Stimulated activated CD8-positive, alpha-beta memory T cell treated with anti-CD3 and anti-CD28 coated beads, Interleukin-15, amount 100 ng/mL, for 4 hours (primary cell): ENCODE measurements around the gene LDLRAD3.

Experiments used
- DNase-seq, 2 donors: peaks; one replicate each; pipeline ENCODE4 v3.0.0-alpha.2; 2020; ENCODE audit warnings: low read depth in 2 of 2

LDLRAD3 gene

DNA sequence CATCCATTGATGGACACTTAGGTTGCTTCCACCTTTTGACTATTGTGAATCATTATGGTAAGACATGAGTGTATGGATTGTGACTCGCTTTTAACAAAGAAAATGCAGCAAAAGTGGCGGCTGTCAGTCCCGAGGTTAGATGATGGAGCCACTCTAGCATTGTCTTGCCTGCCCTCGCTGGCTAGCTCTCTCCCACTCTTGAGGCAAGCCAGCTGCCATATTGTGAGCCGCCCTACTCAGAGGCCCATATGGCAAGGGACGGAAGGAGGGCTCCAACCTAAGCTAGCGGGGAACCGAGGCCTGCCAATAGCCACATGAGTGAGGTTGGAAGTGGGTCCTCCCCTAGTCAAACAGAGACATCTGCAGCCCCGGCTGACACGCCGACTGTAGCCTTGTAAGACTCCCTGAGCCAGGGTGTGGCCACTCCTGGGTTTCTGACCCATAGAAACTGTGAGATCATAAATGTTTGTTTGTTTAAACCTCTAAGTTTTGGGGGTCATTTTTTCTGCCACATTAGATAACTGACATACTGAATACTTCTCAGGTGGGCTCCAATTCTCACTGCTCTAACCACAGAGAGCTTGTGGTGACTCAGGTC, 160.2 kb downstream of the LDLRAD3 start:
- no peak for DNase-seq

DNA sequence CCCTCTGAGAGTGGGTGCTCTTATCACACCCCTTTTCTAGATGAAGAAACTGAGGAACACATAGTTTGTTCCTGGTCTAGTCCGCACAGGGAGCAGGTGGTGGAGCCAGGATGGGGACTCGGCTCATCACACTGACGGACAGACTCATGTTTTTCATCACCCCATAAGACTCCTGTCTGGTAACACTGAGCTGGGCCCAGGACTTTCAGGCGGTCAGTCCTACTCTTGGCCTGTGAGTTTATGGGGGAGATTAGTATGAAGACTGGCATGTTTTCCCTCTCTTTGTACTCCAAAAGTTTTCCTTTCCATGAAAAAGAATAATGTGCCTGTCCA, 160.8 kb downstream of the LDLRAD3 start:
- no peak for DNase-seq

DNA sequence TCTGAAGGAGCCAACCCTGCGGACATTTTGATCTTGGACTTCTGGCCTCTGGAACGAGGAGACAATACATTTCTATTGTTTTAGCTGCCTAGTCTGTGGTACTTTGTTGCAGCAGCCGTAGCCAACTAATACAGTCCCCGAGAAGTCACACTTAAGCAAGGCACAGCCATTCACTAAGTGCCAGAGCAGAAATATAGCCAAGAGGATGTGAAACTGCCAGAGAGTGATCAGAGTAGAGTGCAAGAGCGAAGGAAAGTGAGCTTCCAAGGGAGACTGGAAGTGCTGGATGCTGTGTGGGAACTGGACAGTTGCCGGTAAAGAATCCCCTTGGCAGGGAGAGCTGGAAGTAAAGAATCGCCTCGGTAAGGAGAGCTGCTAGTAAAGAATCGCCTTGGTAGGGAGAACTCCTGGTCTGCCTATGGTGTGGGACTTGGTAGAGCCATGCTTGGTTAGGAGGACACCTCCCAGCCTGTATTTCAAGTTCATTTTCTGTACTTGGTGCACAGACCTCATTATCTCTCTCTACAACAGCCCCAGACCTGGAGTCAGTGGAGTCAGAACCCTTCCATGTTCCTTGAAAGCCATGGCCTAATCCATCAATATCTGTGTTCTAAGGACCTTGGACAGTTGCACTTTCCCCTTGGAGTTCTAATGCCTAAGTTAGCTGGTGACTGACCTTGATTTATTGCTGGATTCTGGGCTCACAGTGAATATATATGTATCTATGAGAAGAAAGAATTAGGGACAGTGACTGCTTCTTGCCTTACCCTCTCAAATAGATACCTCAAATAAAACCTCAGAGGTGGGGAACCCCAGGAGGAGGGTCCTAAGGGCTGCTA, 162.1 kb downstream of the LDLRAD3 start:
- no peak for DNase-seq

DNA sequence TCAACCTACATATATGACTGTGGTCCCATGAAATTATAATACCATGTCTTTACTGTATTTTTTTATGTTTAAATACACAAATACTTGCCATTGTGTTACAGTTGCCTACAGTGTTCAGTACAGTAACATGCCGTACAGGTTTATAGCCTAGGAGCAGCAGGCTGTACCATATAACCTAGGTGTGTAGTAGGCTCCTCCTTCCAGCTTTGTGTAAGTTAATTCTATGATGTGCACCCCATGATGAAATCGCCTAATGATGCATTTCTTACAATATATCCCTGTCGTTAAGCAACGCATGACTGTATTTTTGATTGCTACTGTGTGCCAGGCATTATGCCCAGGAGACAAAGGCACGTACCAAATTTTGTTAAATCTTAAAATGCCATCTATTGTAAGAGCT, 163.7 kb downstream of the LDLRAD3 start:
- DNase-seq: no peak

DNA sequence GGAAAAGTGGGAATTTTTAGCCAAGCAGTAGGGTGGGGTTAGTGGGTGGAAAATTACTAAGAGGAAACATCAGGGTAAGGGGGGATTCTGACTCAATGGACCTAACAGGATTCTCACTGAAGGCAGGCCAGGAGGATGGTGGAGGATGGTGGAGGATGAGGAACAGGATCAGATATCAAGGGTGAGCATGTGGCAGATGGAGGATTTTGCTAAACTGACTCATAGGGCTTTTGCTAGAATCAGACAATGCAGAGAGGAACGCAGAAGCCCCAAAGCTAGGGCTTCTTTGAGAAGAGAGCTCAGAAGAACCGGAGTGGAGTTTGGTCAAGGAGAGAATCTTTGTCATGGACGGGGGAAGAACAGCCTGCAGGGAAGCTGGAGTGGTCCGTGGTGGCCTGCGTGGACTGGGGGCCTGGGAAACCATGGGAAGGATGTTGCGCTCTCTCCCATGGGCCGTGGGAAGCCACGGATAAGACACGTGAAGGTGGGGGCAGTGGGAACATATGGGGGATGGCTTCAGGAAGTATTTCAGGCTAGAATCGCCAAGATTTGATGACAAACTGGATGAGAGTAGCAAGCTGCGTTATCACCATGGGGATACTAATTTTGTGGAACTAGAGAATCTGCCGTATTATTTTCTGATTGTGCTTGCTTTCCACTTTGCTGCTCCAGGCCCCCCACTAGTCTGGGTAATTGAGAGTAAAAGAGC, 165.2 kb downstream of the LDLRAD3 start:
- DNase-seq: no peak

DNA sequence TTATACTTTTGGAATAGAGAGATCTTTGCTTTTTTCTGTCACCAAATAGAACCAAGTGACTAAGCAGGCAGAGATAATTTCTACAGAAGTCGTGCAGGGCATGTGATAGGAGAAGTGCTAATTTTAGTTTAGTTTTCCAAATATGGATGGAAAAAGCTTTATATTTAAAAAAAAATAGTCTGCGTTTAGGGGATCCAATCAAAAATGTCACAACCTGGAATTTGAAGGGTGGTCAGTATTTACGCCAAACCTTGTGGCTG, 165.7 kb downstream of the LDLRAD3 start:
- DNase-seq: no peak

DNA sequence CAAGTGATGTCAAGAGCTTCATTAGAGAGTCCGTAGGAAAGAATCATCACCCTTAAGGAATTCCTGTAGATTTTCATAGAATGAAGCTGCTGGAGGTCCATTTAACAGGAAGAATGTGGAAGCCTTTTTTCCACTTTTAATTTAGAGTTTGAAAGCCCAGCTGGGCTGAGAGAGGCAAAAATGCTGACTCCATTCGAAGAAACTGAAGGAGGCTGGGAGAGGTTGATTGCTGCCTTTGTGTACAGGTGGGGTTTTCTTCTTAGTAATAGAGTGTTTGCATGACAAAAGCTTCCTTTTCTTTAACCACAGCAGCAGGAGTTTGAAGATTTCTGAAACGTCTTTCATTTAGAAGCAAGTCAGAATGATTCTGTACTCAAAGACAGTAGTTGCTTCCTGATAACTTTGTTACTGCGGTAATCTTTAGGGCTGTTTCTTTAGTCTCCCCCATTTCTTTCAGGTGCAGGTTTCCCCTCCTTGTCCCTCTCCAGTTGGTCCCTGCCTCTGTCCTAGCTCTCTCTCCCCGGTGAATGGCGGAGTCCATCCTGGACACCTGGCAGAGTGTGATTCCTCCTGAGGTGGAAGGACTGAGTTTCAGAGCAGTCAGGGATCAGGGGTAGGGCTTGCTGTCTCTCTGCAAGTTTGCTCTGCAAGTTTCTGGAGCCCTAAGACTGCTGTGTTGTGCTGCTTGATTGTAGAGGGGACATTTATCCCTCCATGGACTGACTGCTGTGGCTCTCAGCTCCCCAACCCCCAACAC, 166.2 kb downstream of the LDLRAD3 start:
- no peak for DNase-seq

DNA sequence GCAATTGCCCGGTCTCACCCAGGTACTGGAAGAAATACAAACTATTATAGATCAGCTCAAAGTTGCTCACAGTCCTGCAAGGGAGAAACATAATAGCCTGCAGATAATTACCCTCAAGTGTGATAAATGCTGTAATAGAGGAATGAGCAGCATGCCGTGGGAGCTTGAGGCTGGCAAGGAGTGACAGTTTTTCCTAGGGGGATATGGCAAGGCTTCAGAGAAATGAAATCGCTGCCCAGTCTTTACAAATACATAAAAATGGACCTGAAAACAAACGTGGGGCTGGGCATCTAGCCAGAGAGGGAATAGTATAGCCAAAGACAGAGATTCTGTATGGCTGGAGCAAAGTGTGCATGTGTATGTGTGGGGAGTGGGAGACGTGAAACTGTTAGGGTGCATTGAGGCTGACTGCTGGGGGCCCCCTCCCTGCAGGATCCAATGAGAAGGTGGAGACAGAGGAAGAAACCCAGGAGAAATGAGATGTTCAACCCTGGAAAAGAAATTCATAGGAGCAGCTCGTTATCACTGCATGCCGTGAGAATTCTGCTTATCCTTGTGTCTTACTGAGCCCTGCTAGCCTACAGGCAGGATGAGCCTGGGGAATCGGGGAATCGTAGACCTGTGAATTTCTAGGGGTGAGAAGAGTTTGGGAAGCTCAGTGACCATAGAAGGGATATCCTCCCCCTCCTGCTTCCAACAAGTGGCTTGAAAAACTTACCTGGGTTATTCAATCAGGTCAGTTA, 167.0 kb downstream of the LDLRAD3 start:
- no peak for DNase-seq

DNA sequence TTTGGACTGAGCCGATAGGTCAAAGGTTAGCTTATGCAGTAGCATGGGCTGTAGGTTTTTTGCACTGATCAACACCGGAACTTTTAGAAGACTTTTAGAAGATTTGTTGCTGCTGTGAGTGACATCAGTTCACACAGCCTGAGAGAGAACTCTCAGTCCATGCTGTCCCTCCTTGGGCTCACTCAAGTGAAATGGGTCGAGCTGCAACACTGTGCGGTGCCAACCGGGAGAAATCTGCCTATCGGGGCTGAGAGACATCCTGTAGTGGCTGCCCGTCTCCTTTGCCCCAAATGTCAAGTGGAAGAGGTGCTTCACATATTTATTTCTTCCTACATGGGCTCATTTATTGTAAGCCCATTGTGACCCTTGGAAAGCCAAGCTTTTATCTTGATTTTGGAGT, 170.2 kb downstream of the LDLRAD3 start:
- no peak for DNase-seq

DNA sequence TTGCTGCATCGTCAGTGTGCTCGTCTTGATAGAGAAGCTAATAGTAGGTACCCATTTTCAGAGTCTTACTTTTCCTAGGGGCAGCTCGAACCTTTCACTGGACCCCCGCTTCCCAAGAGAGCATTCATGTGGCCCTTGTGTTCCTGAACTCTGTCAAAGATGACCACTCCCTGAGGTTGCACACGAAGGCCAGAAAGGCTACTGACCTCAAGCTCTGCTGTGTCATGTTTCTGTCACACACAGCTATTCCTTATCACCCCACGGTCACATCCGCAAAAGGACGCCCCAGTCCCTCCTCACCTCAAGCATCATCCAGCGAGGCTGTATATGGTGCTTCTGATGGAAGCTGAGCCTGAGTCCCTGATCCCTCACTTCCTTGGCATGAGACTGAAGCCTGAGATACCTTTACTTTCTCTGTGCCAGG, 171.5 kb downstream of the LDLRAD3 start:
- no peak for DNase-seq

DNA sequence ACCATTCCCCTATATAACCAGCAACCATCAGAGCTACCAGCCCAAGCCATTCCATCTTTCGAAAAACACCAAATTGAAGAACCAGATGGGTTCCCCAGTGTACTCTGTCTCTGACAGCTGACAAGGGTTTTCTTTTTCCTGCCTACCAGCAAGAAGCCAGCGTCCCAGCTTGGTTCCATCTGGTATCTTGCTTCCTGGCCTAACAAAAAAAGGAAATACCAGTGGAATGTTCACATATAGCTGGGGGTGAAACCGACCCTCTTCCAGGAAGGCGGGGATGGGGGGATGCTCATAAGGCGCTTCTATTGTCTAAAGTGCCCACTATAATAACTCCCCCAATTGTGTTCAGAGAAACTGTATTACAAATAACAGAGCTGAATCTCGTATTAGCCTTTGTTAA, 172.3 kb downstream of the LDLRAD3 start:
- DNase-seq: no peak

DNA sequence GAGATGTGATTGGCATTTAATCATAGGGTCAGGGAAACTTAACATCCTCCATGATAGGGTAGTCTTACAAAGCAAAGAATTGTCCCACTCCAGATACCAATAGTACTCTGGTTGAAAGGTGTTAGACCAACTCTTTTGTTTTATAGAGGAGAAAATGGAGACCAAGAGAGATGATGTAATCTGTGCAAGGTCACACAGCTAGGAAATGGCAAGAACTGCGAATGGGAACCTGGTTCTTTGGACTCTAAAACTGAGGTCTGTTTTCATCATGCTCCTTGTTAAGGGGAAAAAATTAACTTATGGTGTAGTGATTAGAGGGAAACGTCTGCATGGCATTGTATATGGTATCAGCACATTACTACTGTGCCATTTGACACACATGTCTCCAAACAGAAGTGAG, 174.2 kb downstream of the LDLRAD3 start:
- DNase-seq: no peak

DNA sequence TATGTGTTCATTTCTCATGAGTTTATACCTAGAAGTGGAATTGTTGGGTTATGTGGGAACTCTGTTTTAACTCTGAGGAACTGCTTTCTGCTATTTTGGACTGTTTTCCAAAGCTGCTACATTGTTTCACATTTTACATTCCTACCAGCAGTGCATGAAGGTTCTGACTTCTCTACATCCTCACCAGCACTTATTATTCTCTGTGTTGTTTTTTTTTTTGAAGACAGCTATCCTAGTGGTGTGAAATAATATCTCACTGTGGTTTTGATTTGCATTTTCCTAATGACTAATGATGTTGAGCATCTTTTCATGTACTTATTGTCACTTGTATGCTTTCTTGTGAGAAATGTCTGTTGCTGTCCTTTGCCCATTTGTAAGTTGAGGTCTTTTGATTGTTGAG, 175.4 kb downstream of the LDLRAD3 start:
- DNase-seq: no peak

DNA sequence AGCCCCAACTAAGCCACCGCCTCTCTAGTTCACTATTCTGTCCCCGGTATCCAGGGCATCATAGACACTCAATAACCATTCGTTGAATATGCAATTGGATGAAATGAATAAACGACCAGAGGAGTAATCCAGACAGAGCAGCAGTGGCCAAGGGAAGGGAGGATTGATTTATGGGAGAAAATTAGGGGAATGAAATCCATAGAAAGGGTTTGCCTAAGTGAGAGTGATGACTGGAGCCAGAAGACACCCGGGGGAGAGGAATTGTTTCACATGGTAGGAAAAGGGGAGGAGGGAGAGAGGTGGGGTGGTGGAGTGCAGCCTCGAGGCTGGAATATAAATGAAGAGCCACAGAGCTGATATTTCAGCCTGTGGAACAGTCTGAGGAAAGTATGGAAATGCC, 177.2 kb downstream of the LDLRAD3 start:
- no peak for DNase-seq

DNA sequence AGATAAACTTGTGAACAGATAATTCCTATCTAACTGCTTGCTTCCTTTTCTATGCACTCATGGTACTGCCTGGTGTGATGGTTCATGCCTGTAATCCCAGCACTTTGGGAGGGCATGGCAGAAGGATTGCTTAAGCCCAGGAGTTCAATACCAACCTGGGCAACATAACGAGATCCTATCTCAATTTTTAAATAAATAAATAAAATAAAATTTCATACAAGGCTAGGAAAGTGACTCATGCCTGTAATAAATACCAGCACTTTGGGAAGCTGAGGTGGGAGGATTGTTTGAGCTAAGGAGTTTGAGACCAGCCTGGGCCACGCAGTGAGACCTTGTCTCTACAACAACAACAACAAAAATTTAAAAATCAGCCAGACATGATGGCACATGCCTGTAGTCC, 178.8 kb downstream of the LDLRAD3 start:
- no peak for DNase-seq

DNA sequence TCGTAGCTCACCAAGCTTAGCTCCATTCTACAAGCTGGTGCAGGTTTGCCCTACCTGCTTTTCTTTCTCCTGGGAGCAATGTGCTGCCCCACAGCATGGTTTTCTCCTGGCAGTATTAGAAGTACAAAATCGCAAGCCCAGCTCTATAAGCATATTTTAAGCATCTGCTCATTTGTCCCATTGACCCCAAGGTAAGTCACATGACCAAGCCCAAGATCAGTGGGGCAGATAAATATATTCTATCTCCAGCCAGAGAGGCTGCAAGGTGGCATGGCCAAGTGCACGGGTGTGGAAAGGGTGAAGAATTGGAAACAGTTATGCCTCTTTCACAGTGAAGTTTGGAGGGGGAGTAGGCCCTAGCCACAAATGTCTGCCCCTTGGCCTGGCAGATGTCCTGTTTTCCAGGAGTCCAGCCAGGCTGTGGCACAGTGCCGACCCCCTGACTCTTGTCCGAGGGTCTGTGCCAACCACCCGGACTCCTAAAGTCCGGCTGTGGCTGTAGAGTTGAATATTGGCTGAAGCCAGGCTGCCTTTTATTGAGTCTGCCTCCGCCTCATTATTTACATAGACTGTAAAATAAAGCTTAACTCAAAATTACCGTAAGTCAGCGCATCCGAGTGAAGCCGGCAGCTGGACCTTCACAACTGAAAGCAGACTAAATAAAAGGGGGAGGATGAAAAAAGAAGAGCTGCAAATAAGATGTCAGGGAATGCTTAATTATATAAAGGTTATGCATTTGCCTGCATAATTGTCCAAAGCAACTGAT, 179.7 kb downstream of the LDLRAD3 start:
- no peak for DNase-seq

DNA sequence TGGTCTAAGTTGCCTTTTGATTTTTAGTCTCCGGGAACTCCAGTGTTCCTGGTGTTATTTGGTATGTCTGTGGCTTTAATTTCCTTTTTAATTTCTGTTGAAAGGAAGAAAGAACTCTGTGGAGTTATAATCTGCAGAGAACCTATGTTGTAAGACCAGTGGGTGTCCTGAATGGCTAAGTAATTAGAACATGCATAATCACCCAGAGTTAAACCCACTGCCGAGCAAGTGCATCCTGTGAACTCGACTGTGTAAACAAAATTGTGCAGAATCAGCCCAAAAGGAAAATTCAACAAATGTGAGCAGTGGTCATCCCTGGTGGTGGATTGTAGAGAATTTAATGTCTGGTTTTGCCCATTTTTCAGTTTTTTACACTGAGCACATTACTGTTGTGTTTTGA, 182.8 kb downstream of the LDLRAD3 start:
- DNase-seq: no peak

DNA sequence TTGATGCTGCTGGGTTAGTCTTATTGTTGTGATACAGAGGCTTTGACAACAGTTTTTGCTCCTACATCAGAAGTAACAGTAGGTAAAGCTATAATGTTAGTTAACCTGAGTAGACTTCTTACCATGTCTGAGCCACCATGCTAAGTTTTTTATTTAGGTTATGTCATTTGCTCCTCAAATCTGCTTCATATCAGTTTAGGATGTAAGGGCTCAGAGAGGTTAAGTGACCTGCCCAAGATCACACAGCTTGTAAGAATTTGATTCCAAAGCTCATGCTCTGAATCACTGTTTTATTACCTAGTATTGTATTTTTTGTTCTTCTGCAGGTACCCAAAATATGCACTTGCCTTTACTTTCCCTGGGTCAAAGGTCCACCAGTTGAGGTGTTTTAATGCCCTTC, 183.7 kb downstream of the LDLRAD3 start:
- DNase-seq: no peak

DNA sequence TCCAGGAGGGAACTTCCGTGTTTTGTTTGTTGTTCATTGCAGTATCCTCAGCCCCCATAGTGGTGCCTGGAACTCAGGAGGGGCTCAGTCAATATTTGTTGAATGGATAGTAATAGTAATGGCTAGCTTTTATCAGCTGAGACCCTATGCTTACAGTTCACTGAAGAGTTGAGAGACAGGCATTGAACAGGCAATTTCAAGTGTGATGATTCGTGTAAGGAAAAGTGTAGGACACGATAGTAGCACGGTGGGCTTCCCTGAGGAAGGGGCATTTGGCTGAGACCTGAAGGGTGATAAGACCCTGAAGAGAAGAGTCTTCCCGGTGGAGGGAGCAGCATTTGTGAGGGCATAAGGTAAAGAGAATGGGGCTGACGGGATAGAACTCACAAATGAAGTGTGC, 186.1 kb downstream of the LDLRAD3 start:
- DNase-seq: no peak

DNA sequence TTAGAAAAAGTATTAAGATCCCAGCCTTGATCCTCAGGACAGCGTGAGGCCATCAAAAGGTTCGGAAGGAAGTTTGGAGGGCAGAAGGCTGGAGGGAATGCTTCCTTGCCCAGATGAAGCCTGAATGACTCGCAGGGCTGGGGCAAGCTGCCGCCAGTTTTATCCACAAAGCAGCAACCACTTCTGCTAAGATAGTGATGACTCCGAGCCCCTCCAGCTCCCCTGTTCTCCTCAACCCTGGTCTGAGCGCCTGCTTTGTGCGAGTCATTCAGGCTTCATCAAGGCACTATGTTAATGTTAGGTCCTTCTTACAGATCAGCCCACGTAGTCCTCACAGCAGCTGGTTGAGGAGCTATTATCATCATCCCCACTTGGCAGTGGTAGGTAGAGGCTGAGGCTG, 186.5 kb downstream of the LDLRAD3 start:
- no peak for DNase-seq

DNA sequence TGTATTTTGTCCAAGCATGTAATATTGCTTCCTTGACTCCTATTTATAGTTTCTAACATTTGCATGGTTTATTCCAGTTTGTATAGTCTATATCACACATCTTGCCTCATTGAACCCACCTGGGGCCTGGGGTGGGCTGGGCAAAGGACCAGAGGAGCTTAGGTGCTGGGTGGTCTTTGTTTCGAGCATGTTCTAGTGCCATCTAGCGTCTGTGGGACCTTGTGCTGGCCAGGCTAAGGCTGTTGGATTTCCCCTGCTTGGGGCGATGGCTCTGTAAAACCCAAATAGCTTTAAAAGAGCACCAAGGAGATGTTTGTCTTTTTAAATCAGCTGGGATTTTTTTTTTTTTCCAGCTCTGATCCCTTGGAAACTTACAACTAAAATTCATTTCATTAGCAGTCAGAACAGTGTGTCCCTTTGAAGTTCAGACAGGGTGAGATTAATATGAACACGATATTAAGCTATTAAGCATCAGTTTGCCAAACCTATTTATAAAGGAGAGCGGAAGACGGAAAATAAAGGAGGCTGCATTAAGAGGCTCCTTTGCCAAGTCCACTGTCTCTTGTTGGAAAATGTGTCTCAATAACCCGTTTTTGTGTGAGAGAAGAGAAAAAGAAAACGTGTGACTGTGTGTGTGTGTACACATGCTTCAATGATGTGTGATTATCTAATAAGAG, 188.0 kb downstream of the LDLRAD3 start:
- DNase-seq: no peak
